HepG2 (cell line): ENCODE data around the gene ZNF282. TPM values are rescaled to one million over a fixed set of nuclear protein-coding genes. Genes with fewer than 3 reads are reported as not detected.

Experiments used
- ATAC-seq: fragments of 200-7000 bp; cut with Tn5 transposase; 3 replicates; pipeline ENCODE4 v1.9.1; 2020; ENCODE audit warnings: mild to moderate bottlenecking, moderate library complexity
- BruUV-seq: library from RNA; stranded (reverse); fragments of 400-500 nt; replicated peaks from 2 replicates; lab custom pipeline; 2021; lab: Mats Ljungman, UMichigan
- CTCF ChIA-PET: fragments of 300-600 bp; formaldehyde crosslinking; extraction: SDS; loops from one replicate; lab custom pipeline; 2021; ENCODE audit warnings: low total read pairs, inconsistent platforms, low intra/inter-chr PET ratio; lab: Yijun Ruan, JAX
- POLR2A ChIA-PET: fragments of 350-600 bp; sonication (Branson Sonifier 250); formaldehyde crosslinking; loops from one replicate; lab custom pipeline; 2020; ENCODE audit warnings: antibody characterized with exemption, inconsistent platforms; lab: Yijun Ruan, JAX
- DNase-seq: peaks from one replicate; pipeline ENCODE4 v3.0.0-alpha.2; 2015; ENCODE audit warnings: low spot score
- FAIRE-seq: peaks from 3 replicates; lab custom pipeline; 2011; peaks lifted over from hg19 to GRCh38; lab: Jason Lieb, UNC
- H2AFZ ChIP-seq: one replicate; pipeline ENCODE4 v1.6.1; 2011; ENCODE audit warnings: low read length, inconsistent platforms
- H3K27ac ChIP-seq: fragments of 300-600 bp; 3 replicates; pipeline ENCODE4 v1.8.0; 2011; ENCODE audit warnings: mixed run types, mild to moderate bottlenecking, mixed read lengths, low read length, inconsistent platforms; ENCODE audit not compliant: insufficient read depth; ENCODE audit errors: extremely low read length
- H3K27me3 ChIP-seq, 2 experiments: fragments of 200-600 bp in 1 of 2; 2 replicates in 1 of 2; 3 replicates in 1 of 2; pipeline versions ENCODE4 v1.6.0 to v1.8.0; 2011; ENCODE audit warnings: low read length in 2 of 2, mild to moderate bottlenecking in 2 of 2, moderate library complexity in 2 of 2, inconsistent platforms in 1 of 2; ENCODE audit not compliant: insufficient read depth in 2 of 2, control insufficient read depth in 1 of 2
- H3K36me3 ChIP-seq, 2 experiments: fragments of 200-600 bp in 1 of 2; replicated peaks in 1 of 2; 2 replicates in 1 of 2; 3 replicates in 1 of 2; pipeline versions ENCODE4 v1.5.1 to v1.8.0; 2011; ENCODE audit warnings: low read length in 2 of 2, inconsistent platforms in 1 of 2; ENCODE audit not compliant: insufficient read depth in 2 of 2, control insufficient read depth in 1 of 2
- H3K4me1 ChIP-seq: 2 replicates; pipeline ENCODE4 v1.5.1; 2012; ENCODE audit warnings: low read length, inconsistent platforms; ENCODE audit not compliant: insufficient read depth
- H3K4me2 ChIP-seq: 2 replicates; pipeline ENCODE4 v1.6.0; 2011; ENCODE audit warnings: low read depth, low read length, inconsistent platforms
- H3K4me3 ChIP-seq, 3 experiments: fragments of 200-600 bp in 1 of 3; sonication (generic), shearing (Covaris generic) in 1 of 3; replicated peaks in 1 of 3; 2 replicates each; pipeline ENCODE4 v1.5.1; 2011 to 2016; ENCODE audit warnings: low read length in 3 of 3, inconsistent platforms in 2 of 3, low read depth in 2 of 3, mild to moderate bottlenecking in 2 of 3, control low read depth in 1 of 3, mixed read lengths in 1 of 3; ENCODE audit not compliant: insufficient read depth in 1 of 3
- H3K79me2 ChIP-seq: one replicate; pipeline ENCODE4 v1.6.1; 2011; ENCODE audit warnings: low read length, inconsistent platforms; ENCODE audit not compliant: insufficient read depth
- H3K9ac ChIP-seq: 2 replicates; pipeline ENCODE4 v1.6.0; 2011; ENCODE audit warnings: mild to moderate bottlenecking, low read depth, low read length, inconsistent platforms; ENCODE audit not compliant: insufficient read depth
- H3K9me3 ChIP-seq: 2 replicates; pipeline ENCODE4 v1.5.1; 2012; ENCODE audit warnings: mild to moderate bottlenecking, low read length
- H4K20me1 ChIP-seq: 2 replicates; pipeline ENCODE4 v1.6.0; 2011; ENCODE audit warnings: inconsistent platforms, mild to moderate bottlenecking, low read length, moderate library complexity; ENCODE audit not compliant: insufficient read depth
- BCL3 ChIP-seq: sonication (generic); formaldehyde crosslinking; IDR thresholded peaks from 2 replicates; pipeline ENCODE4 v1.5.1; 2020; ENCODE audit warnings: mild to moderate bottlenecking, missing genetic modification reagents, moderate library complexity
- CERS6 ChIP-seq: sonication (generic); formaldehyde crosslinking; IDR thresholded peaks from 2 replicates; pipeline ENCODE4 v1.5.0; 2020; ENCODE audit warnings: missing genetic modification reagents
- KMT2A ChIP-seq: sonication (generic); formaldehyde crosslinking; IDR thresholded peaks from 2 replicates; pipeline ENCODE4 v1.4.0; 2020; ENCODE audit warnings: missing genetic modification reagents
- RBM22 ChIP-seq: fragments of 200-400 bp; formaldehyde crosslinking; optimal IDR thresholded peaks from 2 replicates; pipeline ENCODE3; 2017; ENCODE audit warnings: mild to moderate bottlenecking, low read length, moderate library complexity
- RFX5 ChIP-seq: IDR thresholded peaks from 2 replicates; pipeline ENCODE4 v1.6.1; 2011; ENCODE audit warnings: low read depth, low read length, improper control_type of control experiment
- ZBTB34 ChIP-seq: sonication (generic); formaldehyde crosslinking; IDR thresholded peaks from 2 replicates; pipeline ENCODE4 v1.8.0; 2022; ENCODE audit warnings: mild to moderate bottlenecking, missing genetic modification reagents
- ZFP1 ChIP-seq: IDR thresholded peaks from 2 replicates; pipeline ENCODE4 v1.6.1; 2016
- ZKSCAN8 ChIP-seq: IDR thresholded peaks from 2 replicates; pipeline ENCODE4 v1.6.1; 2016; ENCODE audit warnings: borderline replicate concordance, missing genetic modification reagents, missing compliant biosample characterization
- ZNF230 ChIP-seq: sonication (generic); formaldehyde crosslinking; IDR thresholded peaks from 2 replicates; pipeline ENCODE4 v1.4.0; 2020; ENCODE audit warnings: mild to moderate bottlenecking, missing genetic modification reagents
- ZNF264 ChIP-seq: sonication (generic); formaldehyde crosslinking; IDR thresholded peaks from 2 replicates; pipeline ENCODE4 v1.4.0; 2020; ENCODE audit warnings: missing genetic modification reagents
- ZNF598 ChIP-seq: sonication (generic); formaldehyde crosslinking; IDR thresholded peaks from 2 replicates; pipeline ENCODE4 v1.5.1; 2020; ENCODE audit warnings: mild to moderate bottlenecking, missing genetic modification reagents, borderline replicate concordance
- ZNF674 ChIP-seq: sonication (generic); formaldehyde crosslinking; IDR thresholded peaks from 2 replicates; pipeline ENCODE4 v1.5.0; 2020; ENCODE audit warnings: low read depth, mild to moderate bottlenecking, missing genetic modification reagents
- whole genome bisulfite sequencing: methylation state at CpG from one replicate; pipeline ENCODE4 v1.1.6; 2017; ENCODE audit warnings: low lambda C conversion rate; 5-methylcytosine and 5-hydroxymethylcytosine counted together
- in situ Hi-C: cut with HindIII; loops from 2 replicates; pipeline ENCODE4 v1.10.0; 2017; ENCODE audit warnings: low pct_unique_long_range_greater_than_20kb; ENCODE audit not compliant: extremely low pct_ligation_motif_present
- intact Hi-C: fragments of 100-400 bp; cut with micrococcal nuclease; formaldehyde crosslinking; loops from one replicate; pipeline ENCODE4 v1.10.0; 2022; ENCODE audit not compliant: unreplicated experiment
- polyA plus RNA-seq, 8 experiments: library from polyadenylated mRNA; depleted of rRNA in 3 of 8; stranded (reverse) in 7 of 8; unstranded in 1 of 8; fragments of >200 nt; fragmentation: Illumina TruSeq in 4 of 8; extraction: Trizol in 4 of 8; gene quantifications; 2 replicates each; pipeline versions ENCODE4 v1.2.1 to v1.2.3, GENCODE V29; 2011 to 2016; ENCODE audit warnings: low read depth in 4 of 8, missing spikeins in 1 of 8, mixed read lengths in 1 of 8; ENCODE audit not compliant: insufficient read depth in 1 of 8
- total RNA-seq, 5 experiments: library from RNA; depleted of rRNA; stranded (reverse); fragments of >200 nt; fragmentation: Illumina TruSeq; extraction: Trizol; gene quantifications; 2 replicates each; pipeline ENCODE4 v1.2.3, GENCODE V29; 2016; ENCODE audit warnings: low read depth in 1 of 5
- TF ChIP-seq, protein P1 (sequence below): sonication (generic); formaldehyde crosslinking; IDR thresholded peaks from 2 replicates; pipeline ENCODE4 v1.9.0; 2022; ENCODE audit warnings: missing genetic modification reagents, mild to moderate bottlenecking, borderline replicate concordance
- TF ChIP-seq, protein P2 (sequence below): IDR thresholded peaks from 2 replicates; pipeline ENCODE4 v1.6.1; 2012; ENCODE audit warnings: inconsistent platforms

The ZNF282 gene
- total and polyA plus RNA-seq, 2 of the 13 experiments (the other 11 are each of a cell fraction or from before 2014, with no cell fraction given), result 9.1 to 20.9 TPM

DNA sequence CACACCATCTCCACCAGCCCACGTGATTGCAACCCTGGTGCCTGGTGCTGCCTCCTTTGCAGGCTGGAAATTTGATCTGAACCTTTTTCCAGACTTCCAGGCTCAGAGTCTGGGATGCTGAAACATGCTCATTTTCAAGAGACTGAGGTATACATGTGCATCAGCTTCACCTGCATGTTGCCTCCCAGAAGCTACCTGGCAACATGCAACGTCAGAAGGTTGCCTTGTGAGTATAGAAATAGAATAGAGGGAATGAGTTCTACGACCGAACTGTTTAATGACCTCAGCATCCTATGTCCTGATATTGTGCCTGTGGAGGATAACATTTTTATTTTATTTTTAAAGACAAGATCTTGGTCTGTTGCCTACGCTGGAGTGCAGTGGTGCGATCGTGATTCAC is 42.2 kb downstream of the ZNF282 start:
- H2AFZ ChIP-seq, result no peak overlapping the region

GRCh38 chr7:149238051-149238450 is 42.7 kb downstream of the ZNF282 start:
- H3K79me2 ChIP-seq, result peaks cover 20% of the 10 kb centered on the region
- H3K27ac ChIP-seq, result no peak overlapping the region
- CTCF ChIA-PET, result no interaction called here
- intact Hi-C loops, result loop anchor here (5.0 kb wide), 1 partner anchor 41 kb away; the partner anchor contains the start of gene ZNF282
- no peaks in the 10 kb centered on the region for H3K9me3 ChIP-seq
- H3K36me3 ChIP-seq, result no peaks in the 10 kb centered on the region
- POLR2A ChIA-PET, result interaction anchor here (1.1 kb wide), 1 partner anchor 24 kb away, joined by 3 read pairs; the partner anchor contains the start of gene ZNF783
- FAIRE-seq (no peak), DNase-seq (no peak), ATAC-seq (no peak)
- H3K9ac ChIP-seq, result no peak overlapping the region
- H3K27me3 ChIP-seq, result peaks cover 0 to 1% of the 10 kb centered on the region in 2 experiments; a peak in 1 of 5 replicates
- H3K4me2 ChIP-seq, result no peak overlapping the region
- no TSS peak for BruUV-seq
- WGBS, result 32% methylated on average over 3 of the region's 3 CpGs
- H3K4me3 ChIP-seq, result no peak overlapping the region
- peaks cover 4% of the 10 kb centered on the region; the same call in 1 of the 2 replicates for H4K20me1 ChIP-seq
- H2AFZ ChIP-seq, result peak overlapping the region; percentile 61
- peaks cover 44% of the 10 kb centered on the region for H3K4me1 ChIP-seq
- in situ Hi-C loops, result no loop called here
- TF ChIP-seq BCL3 (CRISPR knock-in tag) (no peak), RBM22 (no peak), ZNF598 (CRISPR knock-in tag) (no peak), CERS6 (no peak), ZFP1 (CRISPR knock-in tag) (no peak), ZNF264 (no peak), ZBTB34 (CRISPR knock-in tag) (no peak), ZNF230 (CRISPR knock-in tag) (no peak), ZKSCAN8 (CRISPR knock-in tag) (no peak)
- TF ChIP-seq, protein P1, sequence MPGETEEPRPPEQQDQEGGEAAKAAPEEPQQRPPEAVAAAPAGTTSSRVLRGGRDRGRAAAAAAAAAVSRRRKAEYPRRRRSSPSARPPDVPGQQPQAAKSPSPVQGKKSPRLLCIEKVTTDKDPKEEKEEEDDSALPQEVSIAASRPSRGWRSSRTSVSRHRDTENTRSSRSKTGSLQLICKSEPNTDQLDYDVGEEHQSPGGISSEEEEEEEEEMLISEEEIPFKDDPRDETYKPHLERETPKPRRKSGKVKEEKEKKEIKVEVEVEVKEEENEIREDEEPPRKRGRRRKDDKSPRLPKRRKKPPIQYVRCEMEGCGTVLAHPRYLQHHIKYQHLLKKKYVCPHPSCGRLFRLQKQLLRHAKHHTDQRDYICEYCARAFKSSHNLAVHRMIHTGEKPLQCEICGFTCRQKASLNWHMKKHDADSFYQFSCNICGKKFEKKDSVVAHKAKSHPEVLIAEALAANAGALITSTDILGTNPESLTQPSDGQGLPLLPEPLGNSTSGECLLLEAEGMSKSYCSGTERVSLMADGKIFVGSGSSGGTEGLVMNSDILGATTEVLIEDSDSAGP, result no peak
- TF ChIP-seq, protein P2, sequence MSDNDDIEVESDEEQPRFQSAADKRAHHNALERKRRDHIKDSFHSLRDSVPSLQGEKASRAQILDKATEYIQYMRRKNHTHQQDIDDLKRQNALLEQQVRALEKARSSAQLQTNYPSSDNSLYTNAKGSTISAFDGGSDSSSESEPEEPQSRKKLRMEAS, result no peak

More for the DNA sequence above, 42.2 kb downstream of the ZNF282 start:
- POLR2A ChIA-PET, result no interaction called here
- TF ChIP-seq RFX5 (peak; percentile 95), KMT2A (no peak), ZNF674 (CRISPR knock-in tag) (no peak)
- Histone ChIP-seq H3K79me2 (peaks cover 20% of the 10 kb centered on the region), H3K9ac (no peak overlapping the region), H3K27ac (no peak overlapping the region), H3K4me1 (peaks cover 42% of the 10 kb centered on the region), H3K4me3 (no peak overlapping the region), H3K9me3 (no peaks in the 10 kb centered on the region), H3K4me2 (peak overlapping the region; percentile 26; the same call in 1 of the 2 replicates), H4K20me1 (peaks cover 4% of the 10 kb centered on the region; the same call in 1 of the 2 replicates), H3K27me3 (peaks cover 0 to 1% of the 10 kb centered on the region in 2 experiments; a peak in 1 of 5 replicates), H3K36me3 (no peaks in the 10 kb centered on the region)
- CTCF ChIA-PET, result no interaction called here
- DNase-seq (no peak), ATAC-seq (no peak), FAIRE-seq (no peak)
- intact Hi-C loops (loop anchor here (5.0 kb wide), 1 partner anchor 40 kb away; the partner anchor contains the start of gene ZNF282), in situ Hi-C loops (no loop called here)
- no TSS peak for BruUV-seq
- 21% methylated on average over 7 of the region's 7 CpGs for WGBS
